PC-9 (cell line): Measurements from ENCODE around the gene MAN1B1.

Experiments used
- EZH2 ChIP-seq: fragments of 200-600 bp; sonication (generic); IDR thresholded peaks from 2 replicates; pipeline ENCODE4 v1.8.0; 2017; ENCODE audit warnings: antibody characterized with exemption, low read depth
- TF ChIP-seq, protein P1 (sequence below): fragments of 200-600 bp; sonication (generic); conservative IDR thresholded peaks from 2 replicates; pipeline ENCODE4 v1.6.1; 2017; ENCODE audit warnings: mixed run types, antibody characterized with exemption, mild to moderate bottlenecking, moderate library complexity

DNA sequence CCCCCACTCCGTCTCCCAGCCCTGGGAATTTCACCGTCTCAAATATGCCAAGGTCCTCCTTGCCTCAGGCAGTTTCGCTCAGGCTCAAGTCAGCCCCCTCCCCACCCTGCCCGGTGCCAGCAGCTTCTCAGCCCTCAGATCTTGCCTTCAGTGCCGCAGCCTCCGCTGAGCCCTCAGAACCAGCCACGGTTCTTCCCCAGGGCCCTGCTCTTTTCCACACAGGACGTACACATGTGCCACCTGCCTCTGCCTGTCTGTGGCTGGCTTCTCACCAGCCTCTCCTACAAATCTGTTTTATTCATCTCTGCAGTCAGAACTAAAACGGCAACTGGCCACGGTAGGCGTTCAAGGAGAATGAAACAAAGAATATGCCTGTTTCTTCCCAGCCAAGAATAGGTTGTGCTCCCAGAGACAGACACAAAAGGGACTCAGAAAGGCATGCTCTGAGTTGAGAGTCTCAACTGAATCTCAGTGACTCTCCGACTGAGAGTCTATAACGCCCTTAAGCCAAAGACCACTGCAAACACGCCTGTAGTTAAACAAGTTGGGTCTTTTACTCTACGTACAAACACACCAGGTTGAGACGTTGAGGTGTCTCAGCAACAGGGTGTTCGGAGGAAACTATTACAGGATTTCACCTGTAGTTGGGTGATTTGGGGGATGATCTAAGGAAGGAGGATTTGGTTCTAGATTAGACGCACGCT is 41.5 kb downstream of the MAN1B1 start:
- TF ChIP-seq, protein P1, sequence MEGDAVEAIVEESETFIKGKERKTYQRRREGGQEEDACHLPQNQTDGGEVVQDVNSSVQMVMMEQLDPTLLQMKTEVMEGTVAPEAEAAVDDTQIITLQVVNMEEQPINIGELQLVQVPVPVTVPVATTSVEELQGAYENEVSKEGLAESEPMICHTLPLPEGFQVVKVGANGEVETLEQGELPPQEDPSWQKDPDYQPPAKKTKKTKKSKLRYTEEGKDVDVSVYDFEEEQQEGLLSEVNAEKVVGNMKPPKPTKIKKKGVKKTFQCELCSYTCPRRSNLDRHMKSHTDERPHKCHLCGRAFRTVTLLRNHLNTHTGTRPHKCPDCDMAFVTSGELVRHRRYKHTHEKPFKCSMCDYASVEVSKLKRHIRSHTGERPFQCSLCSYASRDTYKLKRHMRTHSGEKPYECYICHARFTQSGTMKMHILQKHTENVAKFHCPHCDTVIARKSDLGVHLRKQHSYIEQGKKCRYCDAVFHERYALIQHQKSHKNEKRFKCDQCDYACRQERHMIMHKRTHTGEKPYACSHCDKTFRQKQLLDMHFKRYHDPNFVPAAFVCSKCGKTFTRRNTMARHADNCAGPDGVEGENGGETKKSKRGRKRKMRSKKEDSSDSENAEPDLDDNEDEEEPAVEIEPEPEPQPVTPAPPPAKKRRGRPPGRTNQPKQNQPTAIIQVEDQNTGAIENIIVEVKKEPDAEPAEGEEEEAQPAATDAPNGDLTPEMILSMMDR, result no peak
- no peak for TF ChIP-seq EZH2
